ENCODE data around the gene ABCA7.

Gene ABCA7

GRCh38 chr19:1074544-1075283 is 34.8 kb downstream of the ABCA7 start:
- DNase-seq = peak; percentile 77 to 87

DNA sequence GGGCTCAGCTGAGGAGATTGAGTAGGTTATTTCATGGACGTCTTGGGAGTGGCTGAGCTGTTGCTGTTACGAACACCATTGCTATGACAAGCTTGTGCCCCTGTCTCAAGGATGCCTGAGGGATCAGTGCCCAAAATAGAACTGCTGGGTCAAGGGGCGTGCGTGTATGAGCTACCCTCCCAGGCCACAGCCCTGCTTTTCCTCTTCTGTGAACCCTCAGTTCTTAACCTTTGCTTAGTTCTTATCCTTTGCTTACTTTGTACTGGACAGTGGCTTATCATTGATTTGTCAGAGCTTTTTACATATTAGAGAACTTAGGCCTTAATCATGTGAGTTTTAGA is 36.1 kb downstream of the ABCA7 start:
- no peak for DNase-seq

- DNase-seq = peak; percentile 42 to 85
Observed at GRCh38 chr19:1076951-1077350, 37.0 kb downstream of the ABCA7 start.

DNA sequence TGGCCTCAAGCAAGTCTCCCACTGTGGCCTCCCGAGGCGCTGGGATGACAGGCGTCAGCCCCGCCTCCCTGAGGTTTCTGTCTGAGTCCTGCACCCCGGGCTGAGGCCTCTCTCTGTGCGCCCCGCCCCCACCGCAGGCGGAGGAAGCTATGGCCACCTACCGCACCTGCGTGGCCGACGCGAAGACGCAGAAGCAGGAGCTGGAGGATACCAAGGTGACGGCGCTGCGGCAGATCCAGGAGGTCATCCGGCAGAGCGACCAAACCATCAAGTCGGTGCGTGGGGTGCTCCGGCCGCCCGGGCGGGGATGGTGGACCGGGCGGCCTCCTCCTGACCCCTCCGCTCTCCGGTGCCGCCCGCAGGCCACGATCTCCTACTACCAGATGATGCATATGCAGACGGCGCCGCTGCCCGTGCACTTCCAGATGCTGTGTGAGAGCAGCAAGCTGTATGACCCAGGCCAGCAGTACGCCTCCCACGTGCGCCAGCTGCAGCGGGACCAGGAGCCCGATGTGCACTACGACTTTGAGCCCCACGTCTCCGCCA is 39.7 kb downstream of the ABCA7 start:
- no peak for DNase-seq

DNA sequence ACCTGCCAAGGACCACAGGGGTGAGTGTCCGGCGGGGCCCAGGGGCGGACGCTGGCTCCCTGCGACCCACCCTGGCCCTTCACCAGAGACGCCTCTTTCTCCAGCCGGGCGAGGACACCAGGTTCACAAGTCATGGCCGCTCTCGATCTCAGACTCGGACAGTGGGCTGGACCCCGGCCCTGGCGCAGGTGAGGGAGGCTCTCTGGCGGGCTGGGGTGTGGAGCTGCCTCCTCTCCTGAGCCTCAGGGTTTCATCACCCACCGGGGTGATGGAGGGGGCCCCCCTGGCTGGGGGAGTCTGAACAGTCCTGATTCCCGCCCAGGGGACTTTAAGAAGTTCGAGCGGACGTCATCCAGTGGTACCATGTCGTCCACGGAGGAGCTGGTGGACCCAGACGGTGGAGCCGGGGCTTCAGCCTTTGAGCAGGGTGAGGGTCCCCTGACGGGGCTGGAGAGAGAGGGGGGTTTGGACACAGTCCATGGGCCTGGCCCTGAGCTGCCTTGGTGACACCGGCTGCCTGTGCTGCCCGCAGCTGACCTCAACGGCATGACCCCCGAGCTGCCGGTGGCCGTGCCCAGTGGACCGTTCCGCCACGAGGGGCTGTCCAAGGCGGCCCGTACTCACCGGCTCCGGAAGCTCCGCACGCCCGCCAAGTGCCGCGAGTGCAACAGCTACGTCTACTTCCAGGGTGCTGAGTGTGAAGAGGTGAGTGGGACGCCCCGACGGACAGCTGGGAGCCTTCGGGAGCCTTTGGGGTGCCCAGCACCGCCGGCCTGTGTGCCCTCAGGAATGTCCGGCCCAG is 40.7 kb downstream of the ABCA7 start:
- no peak for DNase-seq

DNA sequence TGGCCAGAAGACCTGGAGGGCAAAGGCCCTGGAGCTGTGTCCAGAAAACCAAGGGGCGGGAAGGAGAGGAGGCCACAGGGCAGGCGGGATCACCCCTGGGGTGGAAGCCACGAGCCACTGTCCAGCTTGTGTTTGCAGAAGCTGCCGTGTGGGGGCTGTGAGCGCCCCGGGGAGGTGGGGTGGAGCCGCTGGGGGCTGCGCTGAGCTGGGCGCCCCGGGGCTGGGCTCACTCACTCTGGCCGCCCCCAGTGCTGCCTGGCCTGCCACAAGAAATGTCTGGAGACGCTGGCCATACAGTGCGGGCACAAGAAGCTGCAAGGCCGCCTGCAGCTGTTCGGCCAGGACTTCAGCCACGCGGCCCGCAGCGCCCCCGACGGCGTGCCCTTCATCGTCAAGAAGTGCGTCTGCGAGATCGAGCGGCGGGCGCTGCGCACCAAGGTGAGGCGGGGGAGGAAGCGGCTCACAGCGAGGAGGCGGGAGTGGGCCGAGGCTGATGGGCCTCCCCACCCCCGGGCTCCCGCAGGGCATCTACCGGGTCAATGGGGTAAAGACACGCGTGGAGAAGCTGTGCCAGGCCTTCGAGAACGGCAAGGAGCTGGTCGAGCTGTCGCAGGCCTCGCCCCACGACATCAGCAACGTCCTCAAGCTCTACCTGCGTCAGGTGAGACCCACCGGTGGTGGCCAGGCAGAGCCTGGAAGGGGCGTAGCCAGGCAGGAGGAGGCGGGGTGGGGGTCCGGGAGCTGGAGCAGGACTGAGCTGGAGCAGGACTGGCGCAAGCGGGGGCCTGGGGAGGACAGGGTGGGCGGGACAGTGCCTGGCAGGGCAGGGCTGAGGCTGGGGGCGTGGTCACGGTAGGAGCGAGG is 41.6 kb downstream of the ABCA7 start:
- DNase-seq = no peak

DNA sequence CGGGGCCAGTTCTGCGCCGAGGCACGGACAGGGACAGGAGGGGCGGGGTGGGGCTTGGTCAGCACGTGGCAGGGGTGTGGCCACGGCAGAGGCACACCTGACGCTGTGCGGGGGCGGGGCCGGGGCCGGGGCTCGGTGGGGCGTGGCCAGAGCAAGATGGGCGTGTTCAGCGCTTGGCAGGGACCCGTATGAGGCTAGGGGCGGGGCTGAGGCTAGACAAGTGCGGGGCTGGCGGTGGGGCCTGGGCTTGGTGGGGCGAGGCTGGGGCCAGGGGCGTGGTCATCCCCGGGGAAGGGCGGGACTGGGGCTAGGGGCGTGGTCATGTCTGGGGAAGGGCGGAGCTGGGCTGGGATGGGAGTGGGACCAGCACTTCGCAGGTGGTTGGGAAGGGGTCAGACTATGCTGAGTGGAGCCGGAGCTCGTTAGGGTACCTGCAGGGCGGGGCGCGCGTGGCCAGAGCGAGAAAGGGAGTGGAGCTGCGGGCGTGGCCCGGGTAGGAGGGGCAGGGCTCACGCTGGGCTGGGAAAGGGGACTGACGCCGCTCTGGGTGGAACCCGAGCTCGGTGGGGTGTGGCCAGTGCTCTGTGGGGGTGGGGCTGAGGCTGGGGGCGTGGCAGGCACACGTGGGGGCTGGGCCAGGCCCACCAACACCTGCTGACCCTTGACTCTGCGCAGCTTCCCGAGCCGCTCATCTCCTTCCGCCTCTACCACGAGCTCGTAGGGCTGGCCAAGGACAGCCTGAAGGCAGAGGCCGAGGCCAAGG is 42.4 kb downstream of the ABCA7 start:
- no peak for DNase-seq

GRCh38 chr19:1082928-1083816 is 43.3 kb downstream of the ABCA7 start:
- no peak for DNase-seq

DNA sequence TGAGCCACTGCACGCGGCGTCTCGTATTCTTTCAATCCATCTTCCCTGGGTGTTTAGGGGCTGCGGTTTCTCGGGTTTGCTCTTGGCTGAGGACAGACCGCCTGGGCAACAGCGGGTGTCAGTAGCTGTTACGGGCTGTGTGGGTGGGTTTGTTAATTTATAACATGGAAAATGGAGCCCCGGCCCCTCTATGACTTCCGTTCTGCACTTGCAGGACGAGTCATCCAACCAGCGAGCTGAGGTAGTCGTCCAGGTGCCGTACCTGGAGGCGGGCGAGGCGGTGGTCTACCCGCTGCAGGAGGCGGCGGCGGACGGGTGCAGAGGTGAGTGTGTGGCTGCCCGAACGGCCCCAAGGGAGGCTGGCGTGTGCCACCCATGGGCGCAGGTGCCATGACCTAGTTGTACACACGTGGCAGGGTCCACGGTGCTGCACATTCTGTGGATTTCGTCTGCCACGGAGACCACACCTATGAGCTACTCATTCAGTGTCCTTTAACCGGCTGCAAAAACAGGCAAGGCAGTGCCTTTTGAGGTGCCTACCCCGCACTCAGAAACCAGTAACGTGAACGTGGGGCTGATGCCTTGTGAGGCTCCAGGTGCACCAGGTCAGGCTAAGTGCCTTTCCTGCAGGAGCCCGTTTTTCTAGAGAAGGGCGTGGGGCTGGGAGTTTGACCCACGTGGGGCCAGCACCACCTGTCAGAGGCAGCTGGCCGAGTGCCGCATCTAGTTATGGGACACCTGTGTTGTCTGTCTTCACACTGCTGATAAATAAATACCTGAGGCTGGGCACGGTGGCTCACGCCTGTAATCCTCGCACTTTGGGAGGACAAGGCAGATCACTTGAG is 44.3 kb downstream of the ABCA7 start:
- DNase-seq = no peak

GRCh38 chr19:1085053-1085658 is 45.2 kb downstream of the ABCA7 start:
- no peak for DNase-seq

GRCh38 chr19:1085676-1086442 is 46.0 kb downstream of the ABCA7 start:
- no peak for DNase-seq

DNA sequence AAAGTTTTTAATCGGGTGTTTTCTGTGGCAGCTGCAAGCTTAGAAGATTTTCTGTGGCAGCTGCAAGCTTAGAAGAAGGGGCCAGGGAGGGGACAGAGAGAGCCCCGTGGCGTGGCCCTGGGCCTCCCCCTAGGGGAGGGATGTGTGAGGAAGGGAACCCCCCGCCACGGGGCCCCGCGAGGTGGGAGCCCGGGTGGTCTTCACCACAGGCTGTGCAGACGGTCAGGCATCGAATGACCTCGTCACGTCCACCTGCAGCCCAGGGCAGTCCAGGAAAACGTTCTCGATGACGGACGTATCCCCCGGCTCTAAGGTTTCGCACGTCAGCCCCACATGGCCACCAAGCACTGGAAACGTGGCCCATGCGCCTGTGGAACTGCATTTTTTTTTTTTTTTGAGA is 46.7 kb downstream of the ABCA7 start:
- no peak for DNase-seq

- DNase-seq = peak; percentile 54 to 82
Observed at GRCh38 chr19:1087813-1088415, 48.0 kb downstream of the ABCA7 start.

- DNase-seq = no peak
Observed at GRCh38 chr19:1088416-1089010, 48.6 kb downstream of the ABCA7 start.

GRCh38 chr19:1089126-1089771 is 49.3 kb downstream of the ABCA7 start:
- DNase-seq = no peak

- no peak for DNase-seq
Observed at GRCh38 chr19:1089891-1090290, 50.0 kb downstream of the ABCA7 start.

DNA sequence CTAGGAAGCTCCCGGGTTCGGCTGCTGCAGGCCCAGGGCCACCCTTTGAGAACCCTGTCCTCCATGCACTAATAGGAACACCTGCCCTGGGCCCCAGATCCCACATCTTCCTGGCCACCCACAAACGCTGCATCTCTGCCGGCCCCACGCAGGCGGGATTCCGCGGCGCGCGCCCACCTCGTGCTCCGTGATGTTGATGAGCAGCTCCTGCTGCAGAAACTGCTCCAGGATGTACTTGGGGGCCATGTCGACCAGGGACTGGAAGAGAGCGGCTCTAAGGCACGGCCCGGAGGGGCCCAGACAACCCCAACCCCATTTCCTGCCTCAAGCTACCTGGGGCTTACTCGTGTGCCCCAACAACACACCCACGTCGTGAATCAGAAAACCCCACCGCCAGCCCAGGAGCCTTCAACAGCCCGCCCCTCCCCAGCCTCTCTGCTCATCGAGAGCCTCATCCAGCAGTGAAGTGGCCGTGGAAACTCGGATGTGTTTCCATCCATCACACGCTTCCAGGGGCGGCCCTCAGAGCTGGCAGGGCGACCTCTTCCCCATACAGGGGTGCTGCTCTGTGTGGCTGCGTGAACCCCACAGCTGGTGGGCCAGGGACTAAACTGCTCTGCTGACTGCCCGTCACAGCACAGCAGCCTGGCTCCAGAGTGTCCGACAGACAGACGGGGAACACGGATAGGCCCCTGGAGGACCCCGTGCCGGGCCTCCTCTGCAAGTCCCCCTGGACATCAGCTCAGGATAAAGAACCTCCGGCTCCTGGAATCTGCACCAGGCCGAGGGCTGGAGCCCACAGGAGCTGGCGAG is 51.0 kb downstream of the ABCA7 start:
- DNase-seq = no peak
